Liver (tissue), 9 donors: ENCODE results near the gene PCDHGB4. TPM values are rescaled to one million over a fixed set of nuclear protein-coding genes. Genes with fewer than 3 reads are reported as not detected.

Experiments used
- DNase-seq: peaks from one replicate; pipeline ENCODE4 v3.0.0-alpha.2; 2017; ENCODE audit warnings: low spot score
- H3K27ac ChIP-seq, 2 donors: one replicate each; pipeline ENCODE4 v1.7.0; 2013; ENCODE audit warnings: inconsistent platforms in 2 of 2, low read length in 2 of 2, control low read depth in 1 of 2, low read depth in 1 of 2, mild to moderate bottlenecking in 1 of 2
- H3K27me3 ChIP-seq, 4 donors: one replicate each; pipeline versions ENCODE4 v1.6.1 to v1.7.0; 2013; ENCODE audit warnings: low read length in 3 of 4, inconsistent platforms in 1 of 4, mild to moderate bottlenecking in 1 of 4, moderate library complexity in 1 of 4; ENCODE audit not compliant: control insufficient read depth in 4 of 4, insufficient read depth in 4 of 4
- H3K36me3 ChIP-seq, 4 donors: one replicate each; pipeline versions ENCODE4 v1.6.1 to v1.7.0; 2013; ENCODE audit warnings: low read length in 3 of 4, mild to moderate bottlenecking in 3 of 4, low read depth in 1 of 4, moderate library complexity in 1 of 4; ENCODE audit not compliant: control insufficient read depth in 4 of 4, insufficient read depth in 3 of 4
- H3K4me1 ChIP-seq, 4 donors: one replicate each; pipeline versions ENCODE4 v1.6.1 to v1.7.0; 2013; ENCODE audit warnings: low read length in 3 of 4, mild to moderate bottlenecking in 3 of 4, moderate library complexity in 1 of 4; ENCODE audit not compliant: control insufficient read depth in 4 of 4, insufficient read depth in 4 of 4
- H3K4me3 ChIP-seq, 3 donors: one replicate each; pipeline versions ENCODE4 v1.6.1 to v1.7.0; 2013; ENCODE audit warnings: low read length in 3 of 3, control low read depth in 1 of 3, low read depth in 1 of 3, mild to moderate bottlenecking in 1 of 3
- H3K9ac ChIP-seq, 2 donors: one replicate each; pipeline ENCODE4 v1.7.0; 2013; ENCODE audit warnings: low read length in 2 of 2, mild to moderate bottlenecking in 2 of 2, moderate library complexity in 2 of 2, control low read depth in 1 of 2, low read depth in 1 of 2
- H3K9me3 ChIP-seq, 4 donors: one replicate each; pipeline versions ENCODE4 v1.6.1 to v1.7.0; 2013; ENCODE audit warnings: low read length in 3 of 4; ENCODE audit not compliant: control insufficient read depth in 4 of 4
- CTCF ChIP-seq: fragments of 150-350 bp; IDR thresholded peaks from 2 replicates; pipeline ENCODE4 v1.5.1; 2017; ENCODE audit warnings: improper control_type of control experiment, low read depth, low read length; ENCODE audit not compliant: missing input control
- EGR1 ChIP-seq, 2 donors: IDR thresholded peaks; 2 replicates each; pipeline ENCODE4 v1.6.1; 2016 to 2018; ENCODE audit warnings: antibody characterized with exemption in 2 of 2, low read depth in 2 of 2
- FOXA1 ChIP-seq: IDR thresholded peaks from 2 replicates; pipeline ENCODE4 v1.6.1; 2016; ENCODE audit warnings: antibody characterized with exemption
- JUND ChIP-seq, 2 donors: IDR thresholded peaks; 2 replicates each; pipeline ENCODE4 v1.6.1; 2016; ENCODE audit warnings: antibody characterized with exemption in 2 of 2
- MAX ChIP-seq: IDR thresholded peaks from 2 replicates; pipeline ENCODE4 v1.6.1; 2016; ENCODE audit warnings: antibody characterized with exemption
- RAD21 ChIP-seq, 2 donors: IDR thresholded peaks; 2 replicates each; pipeline ENCODE4 v1.6.1; 2016; ENCODE audit warnings: antibody characterized with exemption in 2 of 2, mild to moderate bottlenecking in 2 of 2
- RXRA ChIP-seq, 2 donors: IDR thresholded peaks; 2 replicates each; pipeline ENCODE4 v1.6.1; 2017 to 2018; ENCODE audit warnings: antibody characterized with exemption in 2 of 2, mild to moderate bottlenecking in 1 of 2
- YY1 ChIP-seq: IDR thresholded peaks from 2 replicates; pipeline ENCODE4 v1.6.1; 2016; ENCODE audit warnings: antibody characterized with exemption, mild to moderate bottlenecking
- ZBTB33 ChIP-seq: IDR thresholded peaks from 2 replicates; pipeline ENCODE4 v1.6.1; 2016; ENCODE audit warnings: antibody characterized with exemption
- WGBS: extraction: QIAGEN DNeasy Blood & Tissue Kit; methylation state at CpG from one replicate; pipeline ENCODE4 v1.1.7; 2013; 5-methylcytosine and 5-hydroxymethylcytosine counted together
- polyA plus RNA-seq, 2 donors: library from polyadenylated mRNA; stranded (reverse) in 1 of 2; unstranded in 1 of 2; fragments of 200-250 nt in 1 of 2; fragments of >200 nt in 1 of 2; fragmentation: Nextera tagmentation in 1 of 2; extraction: Ambion mirVana in 1 of 2; gene quantifications; one replicate each; pipeline versions ENCODE4 v1.2.1 to v1.2.3, GENCODE V29; 2013 to 2015
- total RNA-seq, 2 donors: library from RNA; depleted of rRNA; stranded (reverse); fragments of >200 nt; gene quantifications; one replicate each; pipeline ENCODE4 v1.2.3, GENCODE V29; 2014
- TF ChIP-seq, protein P1 (sequence below): IDR thresholded peaks from 2 replicates; pipeline ENCODE4 v1.6.1; 2016; ENCODE audit warnings: antibody characterized with exemption, mild to moderate bottlenecking
- donor health status: healthy.
- donor health status: healthy.
- donor health status: healthy.
- donor health status: healthy.
- donor health status: healthy.

The PCDHGB4 gene
- total and polyA plus RNA-seq, 4 donors, result 0.76 to 2.8 (median 1.6) TPM

GRCh38 chr5:141342773-141343172, 44.7 kb upstream of the PCDHGB4 start:
- TF ChIP-seq EGR1 (IDR thresholded peaks at IDR 0.05; ENCODE audit: low read depth in 2 of 2), result no peak
- no peak for TF ChIP-seq YY1
- no peak for TF ChIP-seq MAX
- no peak for TF ChIP-seq ZBTB33
- Histone ChIP-seq H3K36me3 (peaks cover 0 to 2% (median 0%) of the 10 kb centered on the region in 4 donors), H3K4me1 (no peaks in the 10 kb centered on the region), H3K27ac (no peak overlapping the region), H3K9ac (no peak overlapping the region), H3K9me3 (peaks cover 28 to 81% (median 38%) of the 10 kb centered on the region in 4 donors), H3K27me3 (peaks cover 0 to 17% (median 9%) of the 10 kb centered on the region in 4 donors), H3K4me3 (peak overlapping the region in 1 of 3 donors; percentile 7)
- no peak for DNase-seq
- 14% methylated on average over 1 of the region's 1 CpG for WGBS

DNA sequence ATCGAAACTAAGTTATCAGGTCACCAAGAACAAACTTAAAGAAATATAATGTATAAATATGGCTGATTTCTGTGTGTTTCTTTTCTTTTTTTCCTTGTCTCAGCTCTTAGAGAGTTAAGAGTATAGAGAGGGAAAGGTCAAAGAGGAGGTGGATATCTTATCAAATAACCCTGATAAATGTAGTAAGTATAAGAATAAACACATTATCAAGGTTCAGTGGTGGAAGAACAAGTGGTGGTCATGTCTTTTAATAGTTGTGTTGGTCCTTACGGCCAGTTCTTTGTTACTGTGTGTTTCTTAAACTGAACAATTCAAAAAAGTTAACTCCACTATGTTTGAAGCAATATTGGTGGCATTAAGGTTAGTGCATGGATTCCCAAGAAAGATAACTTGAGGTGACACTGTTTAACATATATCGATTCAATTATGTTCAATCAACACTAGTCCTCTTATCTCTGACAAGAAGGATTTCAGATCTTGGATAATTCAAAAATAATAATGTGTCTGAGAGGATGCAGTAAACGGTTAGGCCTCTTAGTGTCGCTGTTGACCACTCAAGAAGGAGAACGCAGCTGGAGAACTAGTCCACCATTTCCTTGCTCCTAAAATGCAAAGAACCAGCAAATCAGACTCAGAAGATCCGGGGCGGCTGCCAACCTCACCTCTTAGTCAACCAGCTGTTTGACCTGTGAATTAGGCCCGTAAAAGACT, 44.1 kb upstream of the PCDHGB4 start, which contains the start of gene PCDHGA3:
PCDHGA3 (plus strand) TSS at position 588 of the 711 bp plus-strand sequence. CDS start 205 bp downstream, outside the sequence.
- TF ChIP-seq JUND (IDR thresholded peaks at IDR 0.05) (no peak), MAX (no peak), RXRA (IDR thresholded peaks at IDR 0.05) (no peak), CTCF (peak; percentile 19), YY1 (no peak), FOXA1 (no peak), RAD21 (IDR thresholded peaks at IDR 0.05) (peak; percentile 21 to 33)
- peaks cover 26 to 78% (median 37%) of the 10 kb centered on the region in 4 donors for H3K9me3 ChIP-seq
- H3K4me3 ChIP-seq, result peak within 1 kb of the TSS; percentile 16 to 61 (median 38)
- DNase-seq, result no peak
- no peak within 1 kb of the TSS for H3K27ac ChIP-seq
- 21% methylated on average over 9 of the region's 9 CpGs for whole genome bisulfite sequencing
- H3K9ac ChIP-seq, result no peak within 1 kb of the TSS
- no peaks in the 10 kb centered on the region for H3K4me1 ChIP-seq
- peaks cover 0 to 17% (median 9%) of the 10 kb centered on the region in 4 donors for H3K27me3 ChIP-seq
- H3K36me3 ChIP-seq, result peaks cover 0 to 2% (median 0%) of the 10 kb centered on the region in 4 donors

DNA sequence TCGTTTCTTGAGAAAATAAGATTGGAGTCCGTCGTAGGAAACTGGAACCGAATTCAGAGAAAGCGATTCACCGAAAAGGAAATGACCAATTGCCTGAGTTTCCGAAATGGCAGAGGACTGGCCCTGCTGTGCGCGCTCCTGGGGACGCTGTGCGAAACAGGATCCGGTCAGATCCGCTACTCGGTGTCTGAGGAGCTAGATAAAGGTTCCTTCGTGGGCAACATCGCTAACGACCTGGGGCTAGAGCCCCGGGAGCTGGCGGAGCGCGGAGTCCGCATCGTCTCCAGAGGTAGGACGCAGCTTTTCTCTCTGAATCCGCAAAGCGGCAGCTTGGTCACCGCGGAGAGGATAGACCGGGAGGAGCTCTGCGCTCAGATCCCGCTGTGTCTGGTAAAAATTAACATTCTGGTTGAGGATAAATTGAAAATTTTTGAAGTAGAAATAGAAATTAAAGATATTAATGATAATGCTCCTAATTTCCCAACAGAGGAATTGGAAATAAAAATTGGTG, 43.5 kb upstream of the PCDHGB4 start:
- Histone ChIP-seq H3K27ac (no peak overlapping the region), H3K36me3 (peaks cover 0 to 2% (median 0%) of the 10 kb centered on the region in 4 donors), H3K27me3 (peaks cover 0 to 13% (median 6%) of the 10 kb centered on the region in 4 donors), H3K9ac (no peak overlapping the region), H3K4me3 (peak overlapping the region in 2 of 3 donors; percentile 16 to 42), H3K4me1 (no peaks in the 10 kb centered on the region), H3K9me3 (peaks cover 29 to 78% (median 37%) of the 10 kb centered on the region in 4 donors)
- DNase-seq, result no peak
- 26% methylated on average over 31 of the region's 31 CpGs for WGBS
- TF ChIP-seq, protein P1, sequence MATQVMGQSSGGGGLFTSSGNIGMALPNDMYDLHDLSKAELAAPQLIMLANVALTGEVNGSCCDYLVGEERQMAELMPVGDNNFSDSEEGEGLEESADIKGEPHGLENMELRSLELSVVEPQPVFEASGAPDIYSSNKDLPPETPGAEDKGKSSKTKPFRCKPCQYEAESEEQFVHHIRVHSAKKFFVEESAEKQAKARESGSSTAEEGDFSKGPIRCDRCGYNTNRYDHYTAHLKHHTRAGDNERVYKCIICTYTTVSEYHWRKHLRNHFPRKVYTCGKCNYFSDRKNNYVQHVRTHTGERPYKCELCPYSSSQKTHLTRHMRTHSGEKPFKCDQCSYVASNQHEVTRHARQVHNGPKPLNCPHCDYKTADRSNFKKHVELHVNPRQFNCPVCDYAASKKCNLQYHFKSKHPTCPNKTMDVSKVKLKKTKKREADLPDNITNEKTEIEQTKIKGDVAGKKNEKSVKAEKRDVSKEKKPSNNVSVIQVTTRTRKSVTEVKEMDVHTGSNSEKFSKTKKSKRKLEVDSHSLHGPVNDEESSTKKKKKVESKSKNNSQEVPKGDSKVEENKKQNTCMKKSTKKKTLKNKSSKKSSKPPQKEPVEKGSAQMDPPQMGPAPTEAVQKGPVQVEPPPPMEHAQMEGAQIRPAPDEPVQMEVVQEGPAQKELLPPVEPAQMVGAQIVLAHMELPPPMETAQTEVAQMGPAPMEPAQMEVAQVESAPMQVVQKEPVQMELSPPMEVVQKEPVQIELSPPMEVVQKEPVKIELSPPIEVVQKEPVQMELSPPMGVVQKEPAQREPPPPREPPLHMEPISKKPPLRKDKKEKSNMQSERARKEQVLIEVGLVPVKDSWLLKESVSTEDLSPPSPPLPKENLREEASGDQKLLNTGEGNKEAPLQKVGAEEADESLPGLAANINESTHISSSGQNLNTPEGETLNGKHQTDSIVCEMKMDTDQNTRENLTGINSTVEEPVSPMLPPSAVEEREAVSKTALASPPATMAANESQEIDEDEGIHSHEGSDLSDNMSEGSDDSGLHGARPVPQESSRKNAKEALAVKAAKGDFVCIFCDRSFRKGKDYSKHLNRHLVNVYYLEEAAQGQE, result no peak
